ENCODE measurements around the gene SPNS2.

SPNS2 gene

DNA sequence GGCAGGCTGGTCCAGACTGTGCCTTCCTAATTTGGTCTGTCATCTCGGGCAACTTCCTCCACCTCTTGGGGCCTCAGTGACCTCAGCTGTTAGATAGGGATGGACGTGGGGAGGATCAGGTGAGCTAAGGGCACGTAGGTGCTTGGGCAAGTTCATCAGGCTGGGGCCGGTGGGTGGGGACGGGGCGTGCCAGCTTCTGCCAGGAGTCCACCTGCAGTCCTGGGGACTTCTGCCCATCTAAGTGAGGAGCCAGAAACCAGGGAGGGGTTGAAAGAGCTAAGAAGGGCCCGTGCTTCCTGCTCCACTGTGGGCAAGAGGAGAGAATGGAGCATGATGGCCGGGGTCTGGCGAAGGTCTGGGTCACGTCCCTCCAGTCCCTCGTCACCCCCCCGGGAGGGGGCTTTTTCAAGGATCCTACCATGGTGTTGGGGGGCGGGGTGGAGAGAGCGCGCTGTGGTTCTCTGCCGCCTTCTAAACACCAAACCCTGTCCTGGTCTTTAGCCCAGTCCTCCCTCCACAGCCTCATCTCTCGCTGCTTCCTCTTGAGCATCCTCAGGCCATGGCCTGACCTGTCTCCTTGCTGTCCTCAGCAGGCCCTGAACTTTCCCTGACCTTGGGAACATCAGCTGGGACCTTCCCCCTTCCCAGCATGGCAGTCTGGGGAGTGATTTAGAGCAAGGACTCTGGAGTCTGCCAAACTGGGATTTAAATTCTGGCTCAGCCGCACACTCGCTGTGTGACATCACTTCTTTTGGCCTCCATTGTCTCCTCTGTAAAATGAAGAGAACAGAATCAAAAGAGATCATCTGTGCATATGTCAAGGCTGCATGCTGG lies 21.6 kb downstream of the SPNS2 start:
- no peak for DNase-seq (ENCODE audit: low read depth in 2 of 2)

DNA sequence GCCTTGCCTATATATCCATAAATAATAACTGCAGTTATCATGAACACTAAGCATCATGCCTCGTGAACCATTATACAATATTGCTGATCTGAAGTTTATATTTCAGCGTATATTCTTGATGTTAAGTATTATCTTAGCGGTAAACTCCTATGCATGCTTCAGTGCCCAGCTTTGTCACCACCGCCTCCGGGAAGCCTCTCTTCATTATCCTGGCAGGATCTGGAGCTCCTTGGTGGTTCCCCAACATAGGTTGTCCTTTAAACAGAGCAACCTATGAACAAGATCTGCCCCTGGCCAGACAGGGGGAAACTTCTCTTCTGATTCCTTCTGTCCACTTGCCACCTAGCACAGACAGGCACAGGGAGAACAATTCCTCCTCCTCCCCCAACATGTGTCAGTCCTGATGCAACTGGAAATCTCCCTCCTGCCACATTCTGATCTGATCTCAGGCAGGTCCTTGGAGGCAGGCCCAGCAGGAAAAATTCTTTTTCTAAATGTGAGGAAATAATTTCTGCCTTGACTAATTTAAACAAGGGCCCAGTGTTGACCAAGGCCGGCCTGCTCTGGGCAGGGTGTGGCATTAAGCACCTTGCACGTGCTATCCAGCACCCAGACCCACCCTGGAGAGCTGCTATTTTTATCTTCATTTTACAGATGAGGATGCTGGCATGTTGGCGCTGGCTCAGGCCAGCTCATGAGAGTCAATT lies 22.4 kb downstream of the SPNS2 start:
- DNase-seq (ENCODE audit: low read depth in 2 of 2): no peak

DNA sequence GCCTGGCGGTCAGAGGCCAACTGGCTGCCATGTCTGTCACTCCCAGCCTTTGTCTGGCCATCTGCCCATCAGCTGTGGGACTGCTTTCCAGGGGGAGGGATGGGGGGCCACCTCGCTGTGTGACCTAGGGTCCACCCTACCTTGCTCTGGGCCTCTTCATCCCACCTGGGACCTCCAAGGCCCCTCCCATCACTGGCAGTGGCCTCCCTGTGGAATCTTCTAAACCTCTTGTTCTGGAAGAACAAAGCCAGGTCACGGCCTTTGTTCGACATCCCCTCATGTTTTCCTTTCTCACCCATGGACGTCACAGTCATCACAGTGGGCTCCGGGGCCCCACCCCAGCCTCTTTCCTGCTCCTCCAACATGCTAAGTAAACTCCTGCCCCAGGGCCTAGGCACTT lies 24.0 kb downstream of the SPNS2 start:
- no peak for DNase-seq (ENCODE audit: low read depth in 2 of 2)

DNA sequence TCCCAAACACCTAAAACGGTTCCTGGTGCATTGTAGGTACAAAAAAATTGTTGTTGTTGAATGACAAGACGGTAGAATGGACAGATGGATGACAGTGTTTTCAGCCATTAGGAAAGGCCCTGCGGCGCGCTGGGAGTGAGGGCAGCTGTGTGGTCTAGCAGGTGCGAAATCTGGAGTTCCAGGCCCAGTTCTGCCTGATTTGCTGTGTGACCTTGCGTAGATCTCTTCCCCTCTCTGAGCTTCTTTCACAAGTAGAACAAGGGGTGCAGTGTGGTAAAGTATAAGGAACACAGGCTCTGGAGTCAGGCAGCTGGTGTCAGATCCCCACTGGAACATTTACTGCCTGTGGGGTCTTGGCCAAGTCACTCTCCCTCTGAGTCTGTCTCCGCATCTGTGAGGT lies 25.3 kb downstream of the SPNS2 start:
- DNase-seq (ENCODE audit: low read depth in 2 of 2): no peak

DNA sequence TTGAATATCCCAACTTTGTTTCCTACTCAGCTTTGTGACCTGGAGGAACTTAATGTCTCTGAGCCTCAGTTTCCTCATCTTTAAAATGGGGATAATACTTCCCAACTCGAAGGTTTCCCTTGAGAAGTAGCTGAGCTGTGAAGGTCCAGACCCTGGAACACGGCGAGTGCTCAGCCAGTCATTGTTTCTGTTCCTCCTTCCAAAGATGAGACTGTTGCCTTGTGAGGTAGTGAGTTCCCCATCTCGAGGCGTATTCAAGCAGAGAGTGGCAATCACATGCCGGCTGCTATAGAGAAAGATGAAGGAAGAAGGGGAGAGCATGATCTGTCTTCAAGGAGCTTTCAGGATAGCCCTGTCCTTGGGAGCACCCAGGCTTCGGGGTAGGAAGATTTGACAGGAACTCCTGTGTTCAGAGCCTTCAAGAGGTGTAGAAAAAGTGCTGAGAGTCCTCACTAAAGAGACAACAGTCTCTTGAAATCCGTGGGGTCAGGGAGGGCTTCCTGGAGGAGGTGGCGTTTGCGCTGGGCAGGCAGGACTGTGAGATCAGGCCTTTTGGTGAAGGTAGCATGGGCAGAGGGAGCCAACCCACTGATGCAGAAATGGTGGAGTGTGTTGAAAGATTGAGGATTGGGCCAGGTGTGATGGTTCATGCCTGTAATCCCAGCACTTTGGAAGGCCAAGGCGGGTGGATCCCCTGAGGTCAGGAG lies 27.2 kb downstream of the SPNS2 start:
- DNase-seq (ENCODE audit: low read depth in 2 of 2): no peak

DNA sequence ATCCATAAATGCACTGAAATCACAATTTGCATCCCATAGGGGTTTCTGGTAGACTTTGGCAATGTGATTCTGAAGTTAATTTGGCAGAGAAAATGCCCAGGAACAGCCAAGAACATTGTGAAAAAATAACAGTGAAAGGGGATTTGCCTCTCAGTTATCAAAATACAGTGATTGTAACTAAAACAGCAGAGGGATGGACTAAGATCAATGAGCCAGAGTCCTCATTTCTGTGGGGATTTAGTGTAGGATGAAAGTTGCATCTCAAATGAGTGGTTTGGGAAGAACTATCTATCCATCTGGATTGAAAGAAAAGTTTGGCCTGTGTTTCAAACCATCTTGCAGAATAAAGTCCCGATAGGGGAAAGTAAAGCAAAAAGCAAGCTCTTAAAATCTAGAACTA lies 28.5 kb downstream of the SPNS2 start:
- DNase-seq (ENCODE audit: low read depth in 2 of 2): no peak

DNA sequence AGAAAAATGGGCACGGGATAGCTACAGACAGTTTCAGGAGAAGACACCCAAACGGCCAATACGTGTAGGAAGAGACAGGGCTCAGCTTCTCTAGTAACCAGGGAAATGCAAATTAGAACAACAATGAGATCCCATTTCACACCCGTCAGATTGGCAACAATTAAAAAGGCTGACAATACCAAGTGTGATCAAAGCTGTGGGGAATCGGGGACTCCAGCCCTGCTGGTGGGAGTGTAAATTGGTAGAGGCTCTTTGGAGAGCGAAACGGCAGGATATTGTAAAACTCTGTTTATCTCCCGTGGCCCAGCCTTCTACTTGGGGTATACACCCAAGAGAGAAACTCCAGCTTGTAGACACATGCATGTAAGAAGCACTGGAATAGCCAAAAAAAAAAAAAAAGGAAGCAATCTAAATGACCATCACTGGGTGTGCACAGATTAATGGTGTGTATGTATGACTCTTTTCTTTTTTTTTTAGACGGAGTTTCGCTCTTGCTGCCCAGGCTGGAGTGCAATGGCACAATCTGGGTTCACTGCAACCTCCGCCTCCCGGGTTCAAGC lies 29.0 kb downstream of the SPNS2 start:
- DNase-seq (ENCODE audit: low read depth in 2 of 2): no peak

DNA sequence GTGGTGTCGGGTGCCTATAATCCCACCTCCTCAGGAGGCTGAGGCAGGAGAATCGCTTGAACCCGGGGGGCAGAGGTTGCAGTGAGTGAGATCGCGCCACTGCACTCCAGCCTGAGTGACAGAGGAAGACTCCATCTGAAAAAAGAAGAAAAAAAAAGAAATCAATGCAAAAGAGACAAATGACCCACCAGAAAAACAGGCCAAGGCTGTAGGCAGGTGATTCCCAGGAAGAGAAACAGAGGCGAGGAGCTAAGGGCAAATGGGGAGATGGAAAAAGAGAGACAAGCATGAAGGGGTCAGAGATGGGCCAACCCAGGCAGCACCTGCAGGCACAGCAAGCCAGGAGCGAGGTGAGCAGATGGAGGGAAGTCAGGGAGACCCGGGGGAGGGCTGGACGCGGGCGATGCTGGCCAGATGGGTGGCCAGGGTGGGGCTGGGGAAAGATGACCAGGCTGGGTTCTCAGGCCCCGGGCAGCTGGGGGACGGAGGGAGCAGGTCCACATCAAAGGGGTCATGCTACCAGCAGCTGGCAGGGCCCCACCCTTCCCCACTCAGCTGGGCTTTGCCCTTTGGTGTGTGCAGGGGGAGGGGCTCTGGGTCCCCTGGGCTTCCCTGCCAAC lies 31.0 kb downstream of the SPNS2 start:
- no peak for DNase-seq (ENCODE audit: low read depth in 2 of 2)

DNA sequence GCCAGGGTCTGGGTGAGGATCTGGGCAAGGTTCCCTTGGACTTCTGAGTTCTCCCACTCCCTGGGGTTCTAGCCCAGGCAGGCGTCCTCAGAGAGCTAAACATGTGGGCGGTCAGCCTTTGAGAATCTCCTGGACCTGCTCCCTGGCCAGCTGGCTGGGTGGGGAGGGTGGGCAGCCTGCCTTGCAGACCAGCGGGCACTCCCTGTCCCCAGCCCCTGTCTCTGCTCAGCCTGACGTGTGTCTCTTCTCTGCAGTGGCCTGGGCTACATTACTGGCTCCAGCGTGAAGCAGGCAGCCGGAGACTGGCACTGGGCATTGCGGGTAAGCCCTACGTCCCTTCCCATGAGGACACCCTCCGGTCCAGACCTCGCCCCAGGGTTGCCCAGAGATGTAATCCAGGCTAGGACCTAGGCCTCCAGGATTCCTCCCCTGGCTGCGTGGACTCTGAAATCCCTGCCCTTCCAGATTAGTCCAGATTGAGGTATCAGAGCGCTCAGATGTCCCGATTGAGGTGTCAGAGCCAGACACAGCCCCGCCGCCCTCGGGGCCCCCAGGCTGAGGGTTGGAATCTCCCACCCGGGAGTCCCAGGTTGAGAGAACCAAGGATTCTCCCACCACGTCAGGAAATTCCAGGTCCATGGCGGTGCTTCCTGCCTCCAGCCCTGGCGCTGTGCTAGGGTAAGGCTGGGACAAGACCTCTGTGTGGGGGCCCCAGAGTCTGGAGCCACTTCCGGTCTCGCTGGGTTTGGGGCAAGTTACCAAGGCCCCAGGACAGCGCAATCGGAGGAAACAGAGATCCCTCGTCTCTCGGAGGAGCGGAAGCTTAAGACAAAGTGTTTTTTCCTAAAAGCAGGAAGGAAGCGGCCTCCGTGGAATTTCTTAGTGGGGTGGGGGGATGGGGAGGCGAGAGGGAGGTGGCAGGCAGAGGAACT lies 32.4 kb downstream of the SPNS2 start:
- DNase-seq (ENCODE audit: low read depth in 2 of 2): no peak

DNA sequence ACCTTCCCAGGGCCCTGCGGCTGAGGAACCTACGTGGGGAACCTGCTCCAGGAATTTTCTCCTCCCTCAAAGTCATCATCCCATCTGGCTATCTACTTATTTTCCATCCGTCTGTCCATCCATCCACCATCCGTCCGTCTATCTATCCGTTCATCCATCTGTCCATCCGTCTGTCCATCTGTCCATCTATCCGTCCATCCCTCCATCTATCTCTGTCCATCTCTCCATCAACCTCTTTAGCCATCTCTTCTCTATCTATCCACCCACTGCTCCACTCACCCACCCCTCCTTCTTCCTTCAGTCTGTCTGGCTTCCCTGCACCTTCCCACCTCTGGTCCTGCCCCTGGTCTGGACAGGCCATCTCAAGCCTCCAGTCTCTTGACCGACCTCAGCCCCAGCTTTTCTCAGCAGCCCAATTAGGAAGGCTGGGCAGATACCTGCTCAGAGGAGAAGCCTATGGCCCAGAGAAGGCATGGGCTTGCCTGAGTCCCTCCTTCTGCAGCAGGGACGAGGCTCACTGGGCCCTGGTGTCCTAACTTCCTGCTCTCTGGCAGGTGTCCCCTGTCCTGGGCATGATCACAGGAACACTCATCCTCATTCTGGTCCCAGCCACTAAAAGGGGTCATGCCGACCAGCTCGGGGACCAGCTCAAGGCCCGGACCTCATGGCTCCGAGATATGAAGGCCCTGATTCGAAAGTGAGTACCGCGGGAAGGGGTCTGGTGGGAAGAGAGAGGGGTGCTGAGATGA lies 33.5 kb downstream of the SPNS2 start:
- no peak for DNase-seq (ENCODE audit: low read depth in 2 of 2)

DNA sequence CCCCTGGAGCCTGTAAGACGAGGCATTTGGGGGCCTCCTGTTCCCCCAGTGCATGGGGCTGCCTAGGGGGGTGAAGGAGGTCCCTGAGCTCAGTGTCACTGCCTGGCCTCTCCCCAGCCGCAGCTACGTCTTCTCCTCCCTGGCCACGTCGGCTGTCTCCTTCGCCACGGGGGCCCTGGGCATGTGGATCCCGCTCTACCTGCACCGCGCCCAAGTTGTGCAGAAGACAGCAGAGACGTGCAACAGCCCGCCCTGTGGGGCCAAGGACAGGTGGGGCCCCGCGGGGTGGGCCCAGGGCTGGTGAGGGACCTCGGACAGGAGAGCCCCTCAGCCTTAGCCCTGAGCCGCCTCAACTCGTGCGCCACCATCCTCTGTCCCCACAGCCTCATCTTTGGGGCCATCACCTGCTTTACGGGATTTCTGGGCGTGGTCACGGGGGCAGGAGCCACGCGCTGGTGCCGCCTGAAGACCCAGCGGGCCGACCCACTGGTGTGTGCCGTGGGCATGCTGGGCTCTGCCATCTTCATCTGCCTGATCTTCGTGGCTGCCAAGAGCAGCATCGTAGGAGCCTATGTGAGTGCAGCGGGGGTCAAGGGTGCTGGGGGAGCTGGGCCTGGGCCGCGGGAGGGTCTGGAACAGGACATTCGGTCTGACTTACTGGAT lies 34.3 kb downstream of the SPNS2 start:
- DNase-seq (ENCODE audit: low read depth in 2 of 2): no peak

DNA sequence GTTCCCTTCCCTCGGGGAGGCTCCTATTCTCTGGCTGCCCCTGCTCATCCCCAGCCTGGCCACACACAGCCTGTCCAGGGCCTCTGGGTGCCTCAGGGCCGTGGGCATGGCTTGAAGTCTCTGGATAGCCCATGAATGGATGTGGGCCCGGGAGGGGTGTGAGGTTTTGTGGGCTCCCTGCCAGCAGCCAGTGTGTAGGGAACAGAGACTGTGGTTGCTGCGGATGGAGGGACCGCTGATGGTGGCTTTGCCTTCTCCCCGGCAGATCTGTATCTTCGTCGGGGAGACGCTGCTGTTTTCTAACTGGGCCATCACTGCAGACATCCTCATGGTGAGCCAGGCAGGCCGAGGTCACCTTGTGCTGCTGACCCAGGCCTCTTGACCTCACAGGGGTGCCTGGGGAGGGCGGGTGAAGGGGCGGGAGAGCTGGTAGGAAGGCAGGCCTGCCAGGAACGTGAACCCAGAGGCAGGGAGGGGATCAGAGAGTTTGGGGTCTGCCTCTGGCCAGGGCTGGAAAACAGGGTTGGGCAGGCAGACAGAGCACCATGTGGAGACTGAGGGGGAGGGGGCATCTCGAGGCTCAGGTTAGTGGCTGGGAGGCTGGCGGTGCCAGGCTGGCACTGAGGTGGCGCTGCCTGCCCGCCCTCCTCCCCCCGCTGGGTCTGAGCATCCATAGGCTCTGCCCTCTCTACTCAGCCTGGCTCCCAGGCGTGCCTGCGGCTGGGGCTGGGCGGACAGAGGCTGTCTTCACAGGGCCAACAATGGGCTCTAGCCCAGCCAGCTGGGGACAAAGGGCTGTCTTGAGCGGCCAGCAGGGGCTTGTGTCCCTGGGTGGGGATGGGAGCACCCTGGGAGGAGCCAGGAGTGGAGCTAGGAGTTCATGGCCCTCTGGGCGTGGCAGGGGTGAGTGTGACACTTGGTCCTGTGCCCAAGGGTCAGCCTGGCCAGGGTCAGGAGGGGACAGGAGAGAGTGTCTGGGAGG lies 35.1 kb downstream of the SPNS2 start:
- no peak for DNase-seq (ENCODE audit: low read depth in 2 of 2)

DNA sequence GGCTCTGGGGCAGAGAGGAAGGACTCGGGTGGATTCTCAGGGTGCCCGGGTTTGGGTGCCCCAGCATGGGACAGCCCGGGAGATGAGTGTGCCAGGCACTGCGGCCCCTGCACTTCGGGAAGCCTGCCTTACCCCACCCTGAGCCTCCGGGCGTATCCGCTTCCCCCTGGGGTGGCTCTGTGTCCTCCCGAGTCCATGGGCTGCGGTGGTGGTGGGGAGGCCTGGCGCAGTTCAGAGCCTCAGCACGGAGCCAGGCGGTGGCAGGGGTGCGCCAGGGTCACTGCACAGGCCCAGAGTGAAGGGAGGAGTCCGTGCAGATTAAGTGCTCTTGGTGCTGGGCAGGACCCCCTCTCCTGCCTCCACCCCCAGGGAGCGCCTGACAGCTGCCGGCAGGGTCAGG lies 35.8 kb downstream of the SPNS2 start:
- no peak for DNase-seq (ENCODE audit: low read depth in 2 of 2)

DNA sequence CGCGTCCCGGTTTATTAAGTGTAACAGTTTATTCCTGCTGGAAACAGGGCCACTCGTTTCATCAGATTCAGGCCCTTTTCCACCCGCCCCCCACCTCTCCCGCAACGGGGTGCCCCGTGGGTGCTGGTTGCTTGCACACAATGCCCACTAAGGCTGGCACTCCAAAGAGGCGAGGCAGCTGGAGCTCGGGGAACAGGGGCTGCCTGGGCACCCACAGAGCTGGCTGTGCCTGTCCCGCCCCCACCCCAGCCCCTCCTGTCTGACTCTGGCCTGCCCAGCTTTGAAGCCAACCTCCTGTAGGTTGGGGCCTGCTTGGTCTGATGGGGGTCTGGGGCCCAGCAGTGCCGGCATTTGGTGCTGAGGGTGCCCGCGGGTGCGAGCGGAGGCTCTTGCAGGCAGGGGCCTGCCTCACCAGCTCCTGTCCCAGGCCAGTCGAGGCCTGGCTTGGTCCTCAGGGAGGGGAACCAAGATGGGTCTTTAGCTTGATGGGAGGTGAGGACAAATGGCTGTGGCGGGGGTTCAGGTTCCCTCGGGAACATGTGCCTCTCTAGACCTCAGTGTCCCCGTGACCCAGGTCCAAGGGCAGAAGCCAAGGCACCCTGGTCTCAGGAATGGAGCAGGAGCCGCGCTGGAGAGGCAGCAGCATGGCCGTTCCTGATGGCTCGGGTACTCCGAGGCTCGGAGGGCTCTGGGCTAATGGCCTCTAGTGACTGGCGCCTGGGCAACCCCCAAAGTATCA lies 36.4 kb downstream of the SPNS2 start:
- DNase-seq (ENCODE audit: low read depth in 2 of 2): no peak

DNA sequence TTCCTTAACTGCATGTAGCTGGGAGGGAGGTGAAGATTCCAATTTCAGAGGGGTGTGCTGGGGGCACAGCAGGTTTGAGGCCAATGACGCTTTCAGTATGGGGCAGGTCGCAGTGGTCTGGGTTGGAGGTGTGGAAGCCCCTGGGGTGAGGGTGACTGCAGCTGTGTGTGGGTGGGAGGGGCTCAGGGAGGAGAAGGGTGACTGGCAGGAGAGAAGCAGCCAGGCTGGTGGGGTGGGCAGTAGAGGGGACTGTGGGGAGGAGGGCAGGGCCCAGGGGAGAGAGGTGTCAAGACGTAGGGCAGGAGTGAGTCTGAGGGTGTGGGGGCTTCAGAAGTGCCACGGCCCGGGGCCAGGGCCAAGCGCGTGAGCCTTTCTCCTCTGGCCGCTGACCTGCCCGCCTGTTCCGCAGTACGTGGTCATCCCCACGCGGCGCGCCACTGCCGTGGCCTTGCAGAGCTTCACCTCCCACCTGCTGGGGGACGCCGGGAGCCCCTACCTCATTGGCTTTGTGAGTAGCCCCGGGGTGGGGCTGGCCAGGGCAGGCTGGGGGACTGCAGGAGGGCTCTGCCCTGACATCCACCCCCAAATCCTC lies 37.1 kb downstream of the SPNS2 start:
- DNase-seq (ENCODE audit: low read depth in 2 of 2): no peak

DNA sequence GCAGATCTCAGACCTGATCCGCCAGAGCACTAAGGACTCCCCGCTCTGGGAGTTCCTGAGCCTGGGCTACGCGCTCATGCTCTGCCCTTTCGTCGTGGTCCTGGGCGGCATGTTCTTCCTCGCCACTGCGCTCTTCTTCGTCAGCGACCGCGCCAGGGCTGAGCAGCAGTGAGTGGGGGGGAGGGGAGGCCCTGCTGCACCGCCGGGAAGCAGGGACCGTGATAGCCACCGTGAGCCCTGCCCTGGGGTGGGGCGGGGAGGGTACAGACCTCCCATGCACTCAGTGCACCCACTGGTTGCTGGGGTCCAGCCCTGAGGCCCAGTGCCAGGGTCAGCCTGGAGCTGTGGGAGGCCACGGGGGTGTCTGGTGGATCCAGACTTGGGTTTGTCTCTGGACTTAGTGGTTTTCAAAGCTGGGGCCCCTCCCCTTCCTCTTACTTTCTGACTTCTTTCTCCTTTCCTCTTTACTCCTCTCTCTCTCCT lies 37.6 kb downstream of the SPNS2 start:
- no peak for DNase-seq (ENCODE audit: low read depth in 2 of 2)

DNA sequence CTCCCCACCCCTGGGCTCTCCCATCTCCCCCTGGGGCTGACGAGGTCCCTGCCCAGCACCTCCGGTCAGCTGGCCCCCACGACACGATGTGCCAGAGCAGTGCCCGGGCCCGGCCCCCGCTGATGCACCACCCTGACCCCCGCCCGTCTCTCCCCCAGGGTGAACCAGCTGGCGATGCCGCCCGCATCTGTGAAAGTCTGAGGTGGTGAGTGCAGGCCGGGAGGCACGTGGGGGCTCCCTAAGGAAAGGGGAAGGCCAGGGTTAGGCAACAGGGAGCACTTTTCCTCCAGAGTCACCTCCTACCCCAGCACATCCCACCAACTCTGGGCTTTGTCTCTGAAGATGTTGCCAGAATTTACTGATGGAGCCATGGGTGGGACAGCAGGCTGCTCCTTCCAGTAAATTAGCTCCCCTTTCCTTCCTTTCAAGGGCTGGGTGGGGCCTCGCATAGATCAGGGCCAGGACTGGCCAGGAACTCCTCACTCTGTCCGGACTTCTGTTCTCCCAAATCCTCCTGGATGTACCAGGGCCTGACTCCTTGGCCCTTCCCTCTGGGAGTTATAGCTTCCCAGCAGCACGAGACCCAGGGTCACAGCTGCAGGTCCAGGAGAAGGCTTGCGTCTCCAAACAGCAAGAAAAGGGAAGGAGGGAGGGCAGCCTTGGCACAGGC lies 38.2 kb downstream of the SPNS2 start:
- no peak for DNase-seq (ENCODE audit: low read depth in 2 of 2)

Measured in stimulated activated CD4-positive, alpha-beta T cell treated with anti-CD3 and anti-CD28 coated beads, Interleukin-1b, Interleukin-23, amount 100 ng/mL, for 4 hours (primary cell).